ENCODE results near the gene PAX8.

- TF ChIP-seq CTCF (conservative IDR thresholded peaks at IDR 0.05; ENCODE audit: low read depth, low read length): no peak
- TF ChIP-seq EZH2 (IDR thresholded peaks at IDR 0.05; ENCODE audit: borderline replicate concordance, low read depth, low read length, poor library complexity, severe bottlenecking): no peak
Observed at GRCh38 chr2:113183703-113184102, 95.0 kb downstream of the PAX8 start.
